Activated CD4-positive, alpha-beta T cell treated with anti-CD3 and anti-CD28 coated beads, Interleukin-2, amount 10 ng/mL, durations not matched to agents 7 days and 5 days (primary cell): ENCODE measurements around the gene EGLN1. TPM values are rescaled to one million over a fixed set of nuclear protein-coding genes. Genes with fewer than 3 reads are reported as not detected.
A peak's percentile ranks its signal among the peaks of the same experiment; 100 is the strongest.

Experiments used
- CTCF ChIA-PET: fragments of 350-600 bp; sonication (Branson Sonifier 250); formaldehyde crosslinking; loops from one replicate; lab custom pipeline; 2021; ENCODE audit warnings: antibody characterized with exemption; lab: Charles Lee
- POLR2A ChIA-PET: fragments of 350-600 bp; sonication (Branson Sonifier 250); formaldehyde crosslinking; loops from one replicate; lab custom pipeline; 2021; ENCODE audit warnings: antibody characterized with exemption; lab: Charles Lee
- DNase-seq: peaks from one replicate; pipeline ENCODE4 v3.0.0-alpha.2; 2020
- H3K27ac Mint-ChIP-seq: one replicate; pipeline ENCODE4 v1.8.0; 2021; ENCODE audit warnings: mild to moderate bottlenecking, moderate library complexity, mixed read lengths
- H3K27me3 Mint-ChIP-seq: one replicate; pipeline ENCODE4 v1.8.0; 2021; ENCODE audit warnings: mixed read lengths
- H3K36me3 Mint-ChIP-seq: one replicate; pipeline ENCODE4 v1.8.0; 2021; ENCODE audit warnings: low read depth, mixed read lengths
- H3K4me1 Mint-ChIP-seq: one replicate; pipeline ENCODE4 v1.8.0; 2021; ENCODE audit warnings: mixed read lengths
- H3K4me3 Mint-ChIP-seq: one replicate; pipeline ENCODE4 v1.8.0; 2021; ENCODE audit warnings: mild to moderate bottlenecking, moderate library complexity, mixed read lengths
- H3K9me3 Mint-ChIP-seq: one replicate; pipeline ENCODE4 v1.8.0; 2021; ENCODE audit warnings: mixed read lengths
- total RNA-seq, 2 experiments: library from RNA; stranded (reverse); gene quantifications; one replicate each; pipeline ENCODE4 v1.2.3, GENCODE V29; 2021

EGLN1 gene
- total RNA-seq, 2 experiments from 2014 or later = 29.3 to 39.7 TPM

- Mint-ChIP-seq H3K27me3 (no peaks in the 10 kb centered on the region), H3K27ac (peak overlapping the region; percentile 65), H3K4me1 (peaks cover 39% of the 10 kb centered on the region), H3K4me3 (no peak overlapping the region), H3K9me3 (no peaks in the 10 kb centered on the region), H3K36me3 (peaks cover 7% of the 10 kb centered on the region)
- no peak for DNase-seq
- ChIA-PET POLR2A (no interaction called here), CTCF (interaction anchor here (0.8 to 1.2 kb wide), 2 partner anchors 50 to 167 kb away, joined by 3 read pairs; partner anchors contain the start of gene SPRTN)
These were observed 34.1 kb downstream of the EGLN1 start for GRCh38 chr1:231387770-231388669.

GRCh38 chr1:231386466-231386865 lies 35.6 kb downstream of the EGLN1 start:
- DNase-seq = no peak
- peaks cover 7% of the 10 kb centered on the region for H3K36me3 Mint-ChIP-seq
- H3K9me3 Mint-ChIP-seq = no peaks in the 10 kb centered on the region
- no peak overlapping the region for H3K4me3 Mint-ChIP-seq
- ChIA-PET POLR2A (no interaction called here), CTCF (interaction anchor here (0.9 kb wide), 1 partner anchor 153 kb away, joined by 3 read pairs; no protein-coding TSS in a partner anchor)
- no peak overlapping the region for H3K27ac Mint-ChIP-seq
- peaks cover 34% of the 10 kb centered on the region for H3K4me1 Mint-ChIP-seq
- no peaks in the 10 kb centered on the region for H3K27me3 Mint-ChIP-seq

GRCh38 chr1:231385416-231385748 lies 36.7 kb downstream of the EGLN1 start:
- Mint-ChIP-seq H3K27ac (no peak overlapping the region), H3K4me3 (no peak overlapping the region), H3K9me3 (no peaks in the 10 kb centered on the region), H3K27me3 (no peaks in the 10 kb centered on the region), H3K36me3 (peaks cover 5% of the 10 kb centered on the region), H3K4me1 (peaks cover 25% of the 10 kb centered on the region)
- ChIA-PET CTCF (interaction anchor here (0.6 kb wide), 1 partner anchor 27 kb away, joined by 3 read pairs; no protein-coding TSS in a partner anchor), POLR2A (interaction anchor here (0.6 kb wide), 1 partner anchor 30 kb away, joined by 4 read pairs; no protein-coding TSS in a partner anchor)
- DNase-seq = no peak

- CTCF ChIA-PET = no interaction called here
- POLR2A ChIA-PET = no interaction called here
These were observed 37.2 kb downstream of the EGLN1 start for GRCh38 chr1:231384696-231385415.

GRCh38 chr1:231383159-231383860 lies 38.8 kb downstream of the EGLN1 start:
- ChIA-PET CTCF (no interaction called here), POLR2A (no interaction called here)
- Mint-ChIP-seq H3K4me3 (no peak overlapping the region), H3K27me3 (no peaks in the 10 kb centered on the region), H3K27ac (no peak overlapping the region), H3K4me1 (peaks cover 20% of the 10 kb centered on the region), H3K36me3 (peaks cover 3% of the 10 kb centered on the region), H3K9me3 (no peaks in the 10 kb centered on the region)
- DNase-seq = no peak

More at GRCh38 chr1:231384696-231385415, 37.2 kb downstream of the EGLN1 start:
- Mint-ChIP-seq H3K27me3 (no peaks in the 10 kb centered on the region), H3K4me1 (peaks cover 21% of the 10 kb centered on the region), H3K36me3 (peaks cover 1% of the 10 kb centered on the region), H3K4me3 (no peak overlapping the region), H3K9me3 (no peaks in the 10 kb centered on the region), H3K27ac (no peak overlapping the region)
- DNase-seq = no peak

- H3K4me1 Mint-ChIP-seq = peaks cover 19% of the 10 kb centered on the region
- H3K36me3 Mint-ChIP-seq = peaks cover 3% of the 10 kb centered on the region
- no peaks in the 10 kb centered on the region for H3K9me3 Mint-ChIP-seq
- no peaks in the 10 kb centered on the region for H3K27me3 Mint-ChIP-seq
- ChIA-PET POLR2A (no interaction called here), CTCF (no interaction called here)
- no peak overlapping the region for H3K4me3 Mint-ChIP-seq
- H3K27ac Mint-ChIP-seq = no peak overlapping the region
- no peak for DNase-seq
These were observed 39.7 kb downstream of the EGLN1 start for GRCh38 chr1:231382426-231382825.

GRCh38 chr1:231381729-231382128 lies 40.4 kb downstream of the EGLN1 start:
- peaks cover 3% of the 10 kb centered on the region for H3K36me3 Mint-ChIP-seq
- peaks cover 24% of the 10 kb centered on the region for H3K4me1 Mint-ChIP-seq
- H3K27ac Mint-ChIP-seq = no peak overlapping the region
- H3K4me3 Mint-ChIP-seq = no peak overlapping the region
- POLR2A ChIA-PET = no interaction called here
- H3K27me3 Mint-ChIP-seq = no peaks in the 10 kb centered on the region
- no peaks in the 10 kb centered on the region for H3K9me3 Mint-ChIP-seq
- DNase-seq = no peak
- CTCF ChIA-PET = interaction anchor here (0.7 to 1.1 kb wide), 2 partner anchors 9 to 14 kb away, joined by 3 to 4 read pairs; no protein-coding TSS in a partner anchor

- Mint-ChIP-seq H3K4me1 (peaks cover 29% of the 10 kb centered on the region), H3K9me3 (no peaks in the 10 kb centered on the region), H3K4me3 (no peak overlapping the region), H3K36me3 (peaks cover 7% of the 10 kb centered on the region), H3K27me3 (no peaks in the 10 kb centered on the region), H3K27ac (peak overlapping the region; percentile 37)
- DNase-seq = peak; percentile 38
- ChIA-PET POLR2A (interaction anchor here (0.6 kb wide), 1 partner anchor 24 kb away, joined by 3 read pairs; no protein-coding TSS in a partner anchor), CTCF (interaction anchor here (1.6 kb wide), 1 partner anchor 16 kb away, joined by 4 read pairs; no protein-coding TSS in a partner anchor)
These were observed 45.1 kb downstream of the EGLN1 start for GRCh38 chr1:231376875-231377549.

GRCh38 chr1:231376101-231376500 lies 46.0 kb downstream of the EGLN1 start:
- ChIA-PET CTCF (no interaction called here), POLR2A (no interaction called here)
- Mint-ChIP-seq H3K27me3 (no peaks in the 10 kb centered on the region), H3K9me3 (no peaks in the 10 kb centered on the region), H3K4me3 (no peak overlapping the region), H3K4me1 (peaks cover 29% of the 10 kb centered on the region), H3K36me3 (peaks cover 8% of the 10 kb centered on the region), H3K27ac (no peak overlapping the region)
- DNase-seq = no peak

- ChIA-PET CTCF (interaction anchor here (0.5 kb wide), 1 partner anchor 34 kb away, joined by 3 read pairs; no protein-coding TSS in a partner anchor), POLR2A (no interaction called here)
- peaks cover 5% of the 10 kb centered on the region for H3K36me3 Mint-ChIP-seq
- no peaks in the 10 kb centered on the region for H3K9me3 Mint-ChIP-seq
- no peak for DNase-seq
- no peaks in the 10 kb centered on the region for H3K27me3 Mint-ChIP-seq
- peaks cover 25% of the 10 kb centered on the region for H3K4me1 Mint-ChIP-seq
- no peak overlapping the region for H3K27ac Mint-ChIP-seq
- H3K4me3 Mint-ChIP-seq = no peak overlapping the region
These were observed 47.7 kb downstream of the EGLN1 start for GRCh38 chr1:231374394-231374793.

- ChIA-PET POLR2A (no interaction called here), CTCF (interaction anchor here (0.6 to 1.3 kb wide), 3 partner anchors 9 to 146 kb away, joined by 3 read pairs; no protein-coding TSS in a partner anchor)
- no peaks in the 10 kb centered on the region for H3K27me3 Mint-ChIP-seq
- H3K9me3 Mint-ChIP-seq = no peaks in the 10 kb centered on the region
- peaks cover 13% of the 10 kb centered on the region for H3K4me1 Mint-ChIP-seq
- H3K27ac Mint-ChIP-seq = no peak overlapping the region
- H3K4me3 Mint-ChIP-seq = no peak overlapping the region
- DNase-seq = no peak
- H3K36me3 Mint-ChIP-seq = peaks cover 11% of the 10 kb centered on the region
These were observed 49.6 kb downstream of the EGLN1 start for GRCh38 chr1:231372501-231372900.

GRCh38 chr1:231369282-231369681 lies 52.8 kb downstream of the EGLN1 start:
- ChIA-PET POLR2A (no interaction called here), CTCF (interaction anchor here (0.5 kb wide), 1 partner anchor 45 kb away, joined by 7 read pairs; no protein-coding TSS in a partner anchor)
- no peak for DNase-seq
- Mint-ChIP-seq H3K4me1 (peaks cover 2% of the 10 kb centered on the region), H3K27me3 (no peaks in the 10 kb centered on the region), H3K9me3 (no peaks in the 10 kb centered on the region), H3K36me3 (peaks cover 15% of the 10 kb centered on the region), H3K4me3 (no peak overlapping the region), H3K27ac (no peak overlapping the region)
